ENCODE measurements around the gene PDLIM5.
"Not testable (repeated sequence)": the region's sequence is repeated elsewhere in the genome, so short reads cannot be mapped to it uniquely, and the experiment has no call there.

PDLIM5 gene

GRCh38 chr4:94451695-94452475 is at the start of gene PDLIM5:
PDLIM5 (plus strand) TSS chr4:94451942; CDS start chr4:94455289, 3,347 bp downstream.
- peak within 1 kb of the TSS; percentile 96 for H3K27ac ChIP-seq
- TF ChIP-seq CTCF (conservative IDR thresholded peaks at IDR 0.05; ENCODE audit: low read depth): no peak

GRCh38 chr4:94402439-94402838 is 49.3 kb upstream of the PDLIM5 start:
- POLR2A ChIA-PET (ENCODE audit: low non-redundant PET): interaction anchor here (0.6 kb wide), 1 partner anchor 297 kb away, joined by 6 read pairs; no protein-coding TSS in a partner anchor
- CTCF ChIA-PET; DNase-seq (ENCODE audit: low spot score); H3K27ac ChIP-seq: not testable (repeated sequence)

More at GRCh38 chr4:94451695-94452475, at the start of gene PDLIM5:
- DNase-seq (ENCODE audit: low spot score): peak; percentile 87
- ChIA-PET POLR2A (ENCODE audit: low non-redundant PET) (interaction anchor here (0.6 to 0.8 kb wide), 2 partner anchors 8 to 229 kb away, joined by 3 read pairs; no protein-coding TSS in a partner anchor), CTCF (interaction anchor here (0.7 to 1.0 kb wide), 3 partner anchors 38 to 45 kb away, joined by 3 read pairs; no protein-coding TSS in a partner anchor)

- ChIA-PET POLR2A (ENCODE audit: low non-redundant PET) (no interaction called here), CTCF (interaction anchor here (0.6 kb wide), 1 partner anchor 58 kb away, joined by 3 read pairs; no protein-coding TSS in a partner anchor)
- TF ChIP-seq CTCF (conservative IDR thresholded peaks at IDR 0.05; ENCODE audit: low read depth): no peak
- no peak overlapping the region for H3K27ac ChIP-seq
- no peak for DNase-seq (ENCODE audit: low spot score)
Observed at GRCh38 chr4:94403751-94404150, 48.0 kb upstream of the PDLIM5 start.

GRCh38 chr4:94406668-94407437 is 44.9 kb upstream of the PDLIM5 start:
- no peak overlapping the region for H3K27ac ChIP-seq
- DNase-seq (ENCODE audit: low spot score): peak; percentile 48
- ChIA-PET POLR2A (ENCODE audit: low non-redundant PET) (no interaction called here), CTCF (interaction anchor here (0.6 to 1.1 kb wide), 20 partner anchors 10 to 1001 kb away, joined by 3 to 10 read pairs (median 4); partner anchors contain the start of gene PDLIM5)
- peak; percentile 93 for TF ChIP-seq CTCF (conservative IDR thresholded peaks at IDR 0.05; ENCODE audit: low read depth)

- DNase-seq (ENCODE audit: low spot score): no peak
- no peak for TF ChIP-seq CTCF (conservative IDR thresholded peaks at IDR 0.05; ENCODE audit: low read depth)
- POLR2A ChIA-PET (ENCODE audit: low non-redundant PET): no interaction called here
- CTCF ChIA-PET: interaction anchor here (1.1 to 1.3 kb wide), 3 partner anchors 44 to 194 kb away, joined by 3 to 7 read pairs (median 3); partner anchors contain the start of gene PDLIM5
- H3K27ac ChIP-seq: no peak overlapping the region
Observed at GRCh38 chr4:94407846-94408245, 43.9 kb upstream of the PDLIM5 start.

GRCh38 chr4:94408549-94409374 is 43.0 kb upstream of the PDLIM5 start:
- H3K27ac ChIP-seq: no peak overlapping the region
- no peak for TF ChIP-seq CTCF (conservative IDR thresholded peaks at IDR 0.05; ENCODE audit: low read depth)
- no peak for DNase-seq (ENCODE audit: low spot score)
- ChIA-PET CTCF (interaction anchor here (1.3 kb wide), 1 partner anchor 43 kb away, joined by 3 read pairs; the partner anchor contains the start of gene PDLIM5), POLR2A (ENCODE audit: low non-redundant PET) (no interaction called here)
